Activated CD4-positive, alpha-beta T cell treated with anti-CD3 and anti-CD28 coated beads, Interleukin-2, amount 50 U/mL, for 24 hours (primary cell): ENCODE results near the gene XKR8.
"Not testable (repeated sequence)": the region's sequence is repeated elsewhere in the genome, so short reads cannot be mapped to it uniquely, and the experiment has no call there.

Experiments used
- DNase-seq, 2 donors: peaks; one replicate each; pipeline ENCODE4 v3.0.0-alpha.2; 2020; ENCODE audit warnings: low read depth in 1 of 2, low spot score in 1 of 2

XKR8 gene

DNA sequence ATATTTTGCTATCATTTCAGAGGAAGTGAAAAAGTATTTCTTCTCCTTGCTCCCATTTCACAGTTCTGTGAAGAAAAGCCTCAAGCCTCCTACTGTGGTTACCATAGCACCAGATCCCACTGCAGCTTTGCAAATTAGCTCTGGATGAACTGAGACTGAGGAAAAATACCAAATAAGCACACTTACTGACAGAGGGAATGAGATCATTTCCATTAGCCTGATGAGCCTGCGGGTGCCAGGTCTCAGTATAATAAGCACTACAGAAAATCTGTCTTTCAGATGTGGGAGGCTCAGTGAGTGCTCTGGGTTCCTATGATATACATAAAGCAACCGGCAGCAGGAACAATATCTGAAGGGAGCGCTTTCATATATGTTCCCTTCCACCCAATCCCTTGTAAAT is 21.4 kb downstream of the XKR8 start:
- DNase-seq, result no peak

DNA sequence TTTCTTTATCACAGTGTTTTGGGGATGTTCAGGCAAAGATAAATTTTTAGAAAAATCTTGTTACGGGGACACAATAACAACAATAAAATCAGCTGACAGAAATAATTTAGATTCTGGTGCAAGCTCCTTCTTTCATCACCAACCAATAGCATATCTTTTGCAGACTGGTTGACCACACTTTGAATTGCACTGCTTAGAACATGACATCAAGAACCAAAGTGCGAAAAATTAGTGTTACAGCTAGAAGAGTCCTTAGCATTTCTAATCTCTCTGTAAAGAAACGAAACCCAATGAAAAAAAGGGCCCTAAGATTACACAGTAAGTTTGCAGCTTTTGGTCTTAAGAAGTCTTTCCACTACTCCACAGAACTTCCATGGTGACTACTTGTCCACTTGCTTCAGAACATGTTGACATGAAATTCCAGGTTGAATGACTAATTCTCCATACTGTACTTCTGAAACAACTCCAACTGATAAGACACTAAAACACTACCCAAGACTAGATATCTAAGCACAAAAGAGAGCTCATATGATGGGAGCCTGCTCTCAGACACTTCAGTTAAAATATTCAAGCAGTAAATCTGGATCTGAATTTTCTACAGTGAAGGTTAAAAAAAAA is 31.3 kb downstream of the XKR8 start:
- DNase-seq, result no peak

DNA sequence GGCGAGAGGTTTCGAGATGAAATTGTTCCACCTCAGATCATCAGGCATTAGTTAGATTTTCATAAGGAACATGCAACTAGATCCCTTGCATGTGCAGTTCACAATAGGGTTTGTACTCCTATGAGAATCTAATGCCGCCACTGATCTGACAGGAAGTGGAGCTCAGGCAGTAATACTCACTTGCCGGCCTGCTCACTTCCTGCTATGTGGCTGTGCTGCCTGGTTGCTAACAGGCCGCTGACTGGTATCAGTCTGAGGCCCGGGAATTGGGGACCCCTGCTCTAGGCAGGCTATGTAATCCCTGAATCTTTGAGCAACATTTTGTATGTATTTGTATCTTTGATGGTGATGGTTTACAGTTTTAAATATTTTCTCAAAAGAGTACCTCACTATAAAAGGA is 32.5 kb downstream of the XKR8 start:
- DNase-seq, result peak; percentile 3 to 16

DNA sequence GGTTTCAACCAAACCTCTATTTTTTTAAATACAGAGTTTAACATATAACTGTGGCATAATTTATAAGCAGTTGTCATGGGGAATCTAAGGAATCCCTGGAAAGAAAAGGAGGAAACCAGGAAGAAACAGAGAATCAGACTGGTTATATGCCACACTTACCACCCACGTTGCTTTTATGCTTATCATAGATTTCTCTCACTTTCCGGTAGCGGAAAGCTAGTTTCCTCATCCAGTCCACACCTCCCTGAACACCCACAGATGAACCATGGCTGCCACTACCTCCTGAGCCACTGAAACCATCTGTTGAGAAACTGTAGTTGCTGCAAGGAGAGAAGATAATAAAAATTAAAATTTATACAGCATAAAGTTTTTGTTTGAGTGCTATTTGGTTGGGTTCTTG is 33.5 kb downstream of the XKR8 start:
- DNase-seq, result no peak

DNA sequence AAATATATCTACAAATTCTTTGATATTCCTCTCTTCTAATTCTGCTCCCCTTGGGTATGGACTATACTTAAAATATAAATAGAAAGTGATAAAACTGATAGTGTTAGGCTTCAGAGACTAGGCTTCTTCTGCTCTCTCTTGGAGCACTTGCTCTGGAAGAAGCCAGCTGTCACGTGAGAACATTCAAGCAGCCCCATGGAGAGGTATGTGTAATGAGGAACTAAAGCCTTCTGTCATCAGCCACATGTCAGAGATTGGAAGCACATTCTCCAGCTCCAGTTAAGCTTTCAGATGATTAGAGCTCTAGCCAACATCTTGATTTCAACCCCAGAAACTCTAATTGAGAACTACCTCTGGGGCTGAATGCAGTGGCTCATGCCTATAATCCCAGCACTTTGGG is 34.3 kb downstream of the XKR8 start:
- DNase-seq, result no peak

DNA sequence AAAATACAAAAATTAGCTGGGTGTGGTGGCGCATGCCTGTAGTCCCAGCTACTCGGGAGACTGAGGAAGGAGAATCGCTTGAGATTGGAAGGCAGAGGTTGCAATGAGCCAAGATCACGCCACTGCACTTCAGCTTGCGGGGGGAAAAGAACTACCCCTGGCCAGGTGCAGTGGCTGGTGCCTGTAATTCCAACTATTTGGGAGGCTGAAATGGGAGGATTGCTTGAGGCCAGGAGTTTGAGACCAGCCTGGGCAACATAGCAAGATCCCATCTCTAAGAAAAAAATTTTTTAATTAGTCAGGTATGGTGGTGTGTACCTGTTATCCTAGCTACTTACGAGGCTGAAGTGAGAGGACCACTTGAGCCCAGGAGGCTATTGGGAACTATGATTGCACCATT is 34.8 kb downstream of the XKR8 start:
- not testable (repeated sequence) for DNase-seq

DNA sequence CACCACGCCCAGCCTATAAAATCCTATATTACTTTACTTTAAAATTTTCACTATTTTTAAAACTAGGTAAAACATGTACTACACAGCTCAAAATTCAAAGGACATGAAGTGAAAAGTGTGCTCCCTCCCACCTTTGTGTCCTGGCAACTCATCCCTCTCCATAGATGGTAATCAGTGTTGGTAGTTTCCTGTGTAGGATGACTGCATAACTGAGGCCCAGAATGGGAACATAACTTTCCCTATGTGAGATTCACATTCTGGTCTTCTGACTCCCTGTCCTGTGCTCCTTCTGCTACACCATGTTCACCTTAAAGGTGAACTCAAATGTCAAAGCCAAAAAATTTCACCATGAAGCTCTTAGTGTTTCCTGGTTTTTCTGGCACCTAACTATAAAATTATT is 39.3 kb downstream of the XKR8 start:
- DNase-seq, result no peak

DNA sequence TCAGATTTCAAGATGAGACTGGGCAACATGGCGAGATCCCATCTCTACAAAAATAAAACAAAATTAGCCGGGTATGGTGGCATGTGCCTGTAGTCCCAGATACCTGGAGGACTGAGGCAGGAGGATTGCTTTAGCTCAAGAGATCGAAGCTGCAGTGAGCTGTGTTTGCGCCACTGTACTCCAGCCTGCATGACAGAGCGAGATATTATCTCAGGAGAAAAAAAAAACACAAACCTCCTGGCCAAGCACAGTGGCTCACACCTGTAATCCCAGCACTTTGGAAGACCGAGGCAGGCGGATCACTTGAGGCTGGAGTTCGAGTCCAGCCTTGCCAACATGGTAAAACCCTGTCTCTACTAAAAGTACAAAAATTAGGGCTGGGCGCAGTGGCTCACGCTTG is 42.8 kb downstream of the XKR8 start:
- no peak for DNase-seq

DNA sequence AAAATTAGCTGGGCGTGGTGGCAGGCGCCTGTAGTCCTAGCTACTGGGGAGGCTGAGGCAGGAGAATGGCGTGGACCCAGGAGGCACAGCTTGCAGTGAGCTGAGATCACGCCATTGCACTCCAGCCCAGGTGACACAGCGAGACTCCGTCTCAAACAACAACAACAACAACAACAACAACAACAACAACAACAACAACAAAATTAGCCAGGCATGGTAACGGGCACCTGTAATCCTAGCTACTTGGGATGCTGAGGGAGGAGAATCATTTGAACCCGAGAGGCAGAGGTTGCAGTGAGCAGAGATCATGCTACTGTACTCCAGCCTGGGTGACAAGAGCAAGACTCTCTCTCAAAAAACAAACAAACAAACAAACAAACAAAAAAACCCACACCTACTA is 43.3 kb downstream of the XKR8 start:
- DNase-seq, result not testable (repeated sequence)

DNA sequence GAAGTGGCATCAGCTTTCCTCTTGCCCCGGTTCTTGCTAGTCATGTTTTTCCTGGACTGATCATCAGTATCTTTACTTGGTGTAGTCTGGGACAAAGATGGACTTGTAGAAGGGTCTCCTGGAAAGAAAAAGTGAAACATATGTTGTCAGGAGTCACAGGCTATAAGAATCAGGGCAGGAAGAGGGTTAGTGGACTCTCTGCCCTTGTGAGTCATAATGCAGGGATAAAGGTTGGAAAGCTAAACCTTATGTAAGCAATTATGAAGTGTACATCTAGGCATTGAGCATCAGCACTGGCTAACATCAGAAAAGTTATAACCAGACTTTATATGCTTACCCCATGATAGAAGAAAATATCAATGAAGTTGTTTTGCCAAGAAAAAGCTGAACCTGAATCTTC is 51.2 kb downstream of the XKR8 start:
- DNase-seq, result no peak
